Heart right ventricle (tissue), 16 donors: ENCODE results near the gene GALNT18. TPM values are rescaled to one million over a fixed set of nuclear protein-coding genes. Genes with fewer than 3 reads are reported as not detected.

Experiments
- ATAC-seq, 8 donors: fragments of 200-7000 bp; cut with Tn5 transposase; one replicate each; pipeline ENCODE4 v1.9.1; 2020; ENCODE audit warnings: mild to moderate bottlenecking in 8 of 8, moderate library complexity in 8 of 8, moderate number of reproducible peaks in 1 of 8
- DNase-seq, 2 donors: peaks; one replicate each; pipeline ENCODE4 v3.0.0-alpha.2; 2020
- H3K27ac ChIP-seq, 10 donors: fragments of 200-600 bp; sonication (generic) in 2 of 10; one replicate each; pipeline versions ENCODE4 v1.5.0 to v1.8.0; 2020 to 2022; ENCODE audit warnings: mild to moderate bottlenecking in 3 of 10
- H3K27me3 ChIP-seq, 7 donors: fragments of 200-600 bp; one replicate each; pipeline ENCODE4 v1.8.0; 2021 to 2022; ENCODE audit warnings: mild to moderate bottlenecking in 2 of 7
- H3K36me3 ChIP-seq, 9 donors: fragments of 200-600 bp; sonication (generic) in 1 of 9; one replicate each; pipeline versions ENCODE4 v1.5.0 to v1.8.0; 2020 to 2022; ENCODE audit warnings: mild to moderate bottlenecking in 2 of 9
- H3K4me1 ChIP-seq, 9 donors: fragments of 200-600 bp; sonication (generic) in 1 of 9; one replicate each; pipeline versions ENCODE4 v1.5.0 to v1.8.0; 2020 to 2022; ENCODE audit warnings: mild to moderate bottlenecking in 4 of 9
- H3K4me3 ChIP-seq, 10 donors: fragments of 200-600 bp; sonication (generic) in 2 of 10; one replicate each; pipeline versions ENCODE4 v1.5.0 to v1.8.0; 2020 to 2022; ENCODE audit warnings: mild to moderate bottlenecking in 7 of 10, moderate library complexity in 2 of 10
- H3K9me3 ChIP-seq, 11 donors: fragments of 200-600 bp in 10 of 11; sonication (generic) in 2 of 11; one replicate each; pipeline versions ENCODE4 v1.5.0 to v1.8.0; 2013 to 2022; ENCODE audit warnings: mild to moderate bottlenecking in 2 of 11, control low read depth in 1 of 11, moderate library complexity in 1 of 11
- WGBS, 2 donors: extraction: QIAGEN DNeasy Blood & Tissue Kit; methylation state at CpG; one replicate each; pipeline ENCODE4 v1.1.7; 2013; ENCODE audit warnings: inconsistent platforms in 1 of 2; 5-methylcytosine and 5-hydroxymethylcytosine counted together
- intact Hi-C, 10 donors: fragments of 100-400 bp; cut with DNase I; formaldehyde crosslinking; loops; one replicate each; pipeline versions ENCODE4 v1.11.1 to v1.14.2; 2022
- polyA plus RNA-seq, 2 donors: library from polyadenylated mRNA; stranded (reverse); fragments of 200-250 nt; gene quantifications; one replicate each; pipeline ENCODE4 v1.2.3, GENCODE V29; 2013
- total RNA-seq, 10 donors: library from RNA; stranded (reverse); fragmentation: NEBNext Ultra II Directional in 3 of 10; extraction: Animal tissue kit (Norgen Biotek cat#: 25700) in 3 of 10; gene quantifications; one replicate each; pipeline versions ENCODE4 v1.2.1 to v1.2.4, GENCODE V29; 2021 to 2023
- TF ChIP-seq, protein P1 (sequence below), 9 donors: fragments of 200-600 bp; sonication (generic) in 2 of 9; IDR thresholded peaks; one replicate each; pipeline versions ENCODE4 v1.5.0 to v1.8.0; 2021 to 2022; ENCODE audit warnings: antibody characterized with exemption in 9 of 9, mild to moderate bottlenecking in 5 of 9, moderate library complexity in 1 of 9
- donor health status: Arrhythmogenic right ventricular cardiomyopathy.
- donor health status: ischemic (EF 13 %, LVEDD 7.1; RV severe dilation, severe dysfunction).
- donor health status: healthy with polysubstance abuse.
- donor health status: DM: no; HTN: yes; CAD: no.
- donor health status: DM: no; HTN: no; CAD: no.
- donor health status: ischemic (EF 25% LVEDD 6.9; RV normal size, moderate dysfunction).
- donor health status: ischemic (EF 25% LVEDD 5.7; RV mildly dilated, moderate dysfunction).
- donor health status: healthy.
- donor health status: DM: yes; HTN: yes; CAD: no.
- donor health status: Ischemic cardiomyopathy.
- donor health status: ischemic (EF 35%, LVEDD 5.7; RV mildly dilated, moderate dysfunction).
- donor health status: nonischemic (EF 11% LVEDD 7.7; RV severe dilation, severe dysfunction).
- donor health status: DM: yes; HTN: yes; CAD: no.
- donor health status: PGD.
- donor health status: ischemic (EF 29% LVEDD 5.4; RV normal size, mild dysfunction).
- donor health status: nonischemic (EF 23%, LVEDD 6.1; RV moderate dilation, normal function).

The GALNT18 gene
- total and polyA plus RNA-seq, 12 donors, result 7.0 to 29.0 (median 15.6) TPM

GRCh38 chr11:11262171-11262920 is 359.5 kb downstream of the GALNT18 start:
- Histone ChIP-seq H3K27ac (no peak overlapping the region), H3K4me1 (peaks cover 0 to 15% (median 8%) of the 10 kb centered on the region in 9 donors), H3K9me3 (no peaks in the 10 kb centered on the region), H3K4me3 (no peak overlapping the region), H3K27me3 (no peaks in the 10 kb centered on the region), H3K36me3 (peaks cover 0 to 7% (median 0%) of the 10 kb centered on the region in 9 donors)
- 92 to 93% methylated on average over 5 of the region's 5 CpGs for WGBS, 2 donors
- ATAC-seq (no peak), DNase-seq (no peak)
- intact Hi-C loops, result loop anchor here in 4 of 10 donors (5.0 to 10.0 kb wide), 5 partner anchors 100 to 522 kb away; no protein-coding TSS in a partner anchor
- TF ChIP-seq, protein P1, sequence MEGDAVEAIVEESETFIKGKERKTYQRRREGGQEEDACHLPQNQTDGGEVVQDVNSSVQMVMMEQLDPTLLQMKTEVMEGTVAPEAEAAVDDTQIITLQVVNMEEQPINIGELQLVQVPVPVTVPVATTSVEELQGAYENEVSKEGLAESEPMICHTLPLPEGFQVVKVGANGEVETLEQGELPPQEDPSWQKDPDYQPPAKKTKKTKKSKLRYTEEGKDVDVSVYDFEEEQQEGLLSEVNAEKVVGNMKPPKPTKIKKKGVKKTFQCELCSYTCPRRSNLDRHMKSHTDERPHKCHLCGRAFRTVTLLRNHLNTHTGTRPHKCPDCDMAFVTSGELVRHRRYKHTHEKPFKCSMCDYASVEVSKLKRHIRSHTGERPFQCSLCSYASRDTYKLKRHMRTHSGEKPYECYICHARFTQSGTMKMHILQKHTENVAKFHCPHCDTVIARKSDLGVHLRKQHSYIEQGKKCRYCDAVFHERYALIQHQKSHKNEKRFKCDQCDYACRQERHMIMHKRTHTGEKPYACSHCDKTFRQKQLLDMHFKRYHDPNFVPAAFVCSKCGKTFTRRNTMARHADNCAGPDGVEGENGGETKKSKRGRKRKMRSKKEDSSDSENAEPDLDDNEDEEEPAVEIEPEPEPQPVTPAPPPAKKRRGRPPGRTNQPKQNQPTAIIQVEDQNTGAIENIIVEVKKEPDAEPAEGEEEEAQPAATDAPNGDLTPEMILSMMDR (IDR thresholded peaks at IDR 0.05), result no peak

- no peaks in the 10 kb centered on the region for H3K9me3 ChIP-seq
- DNase-seq (no peak), ATAC-seq (no peak)
- no peaks in the 10 kb centered on the region for H3K36me3 ChIP-seq
- intact Hi-C loops, result loop anchor here in 4 of 10 donors (5.0 to 10.0 kb wide), 5 partner anchors 99 to 523 kb away; no protein-coding TSS in a partner anchor
- H3K27me3 ChIP-seq, result no peaks in the 10 kb centered on the region
- WGBS, 2 donors, result 79 to 84% methylated on average over 5 of the region's 5 CpGs
- TF ChIP-seq, protein P1 (IDR thresholded peaks at IDR 0.05), result no peak
- H3K4me1 ChIP-seq, result peaks cover 0 to 15% (median 8%) of the 10 kb centered on the region in 9 donors
- no peak overlapping the region for H3K4me3 ChIP-seq
- H3K27ac ChIP-seq, result no peak overlapping the region
Measured at GRCh38 chr11:11261629-11262028, 360.2 kb downstream of the GALNT18 start.

DNA sequence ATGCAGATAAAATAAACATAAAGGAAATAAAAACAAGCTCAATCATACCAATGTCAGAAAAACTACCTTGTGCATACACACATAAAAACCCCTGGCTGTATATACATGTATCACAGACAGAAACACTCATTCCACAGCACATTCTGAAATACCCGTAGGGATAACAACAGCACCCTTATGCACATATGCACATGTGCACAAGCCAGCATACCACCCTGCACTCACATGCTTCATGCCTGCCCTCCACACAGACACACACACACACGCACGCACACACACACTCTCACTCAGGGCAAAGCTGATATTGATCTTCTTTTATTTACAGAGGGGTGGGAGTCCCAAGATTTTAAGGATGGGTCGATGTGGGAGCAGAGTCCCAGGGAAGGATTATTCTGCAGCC is 360.9 kb downstream of the GALNT18 start:
- H3K36me3 ChIP-seq, result no peaks in the 10 kb centered on the region
- H3K4me1 ChIP-seq, result peaks cover 0 to 15% (median 8%) of the 10 kb centered on the region in 9 donors
- H3K4me3 ChIP-seq, result no peak overlapping the region
- 88 to 92% methylated on average over 4 of the region's 4 CpGs for WGBS, 2 donors
- TF ChIP-seq, protein P1 (IDR thresholded peaks at IDR 0.05), result no peak
- H3K27ac ChIP-seq, result no peak overlapping the region
- ATAC-seq (no peak), DNase-seq (no peak)
- no peaks in the 10 kb centered on the region for H3K27me3 ChIP-seq
- intact Hi-C loops, result loop anchor here in 4 of 10 donors (5.0 to 10.0 kb wide), 5 partner anchors 99 to 524 kb away; no protein-coding TSS in a partner anchor
- no peaks in the 10 kb centered on the region for H3K9me3 ChIP-seq

DNA sequence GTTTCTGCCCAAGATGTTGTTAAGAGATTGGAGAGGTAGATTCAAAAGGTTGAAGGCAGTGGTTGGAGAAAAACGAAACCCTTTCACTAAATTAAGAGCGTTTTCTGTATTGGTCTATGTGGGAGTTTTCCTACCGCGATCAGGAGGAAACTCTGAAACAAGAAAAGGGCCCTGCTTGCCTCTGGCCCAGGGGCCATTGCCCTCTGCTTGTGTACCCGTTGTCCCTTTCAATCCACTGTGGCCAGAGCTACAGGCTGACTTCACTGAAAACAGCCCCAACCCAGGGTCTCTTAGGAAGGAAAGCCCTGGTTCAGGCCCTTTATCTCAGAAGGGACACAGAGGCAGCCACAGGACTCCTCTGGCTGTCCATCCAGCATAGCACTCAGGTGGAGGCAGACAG is 367.8 kb downstream of the GALNT18 start:
- no peak overlapping the region for H3K27ac ChIP-seq
- intact Hi-C loops, result no loop called here
- TF ChIP-seq, protein P1 (IDR thresholded peaks at IDR 0.05), result no peak
- no peak overlapping the region for H3K4me3 ChIP-seq
- no peak for ATAC-seq
- no peaks in the 10 kb centered on the region for H3K4me1 ChIP-seq
- H3K36me3 ChIP-seq, result no peaks in the 10 kb centered on the region
- no peaks in the 10 kb centered on the region for H3K9me3 ChIP-seq
- WGBS, 2 donors, result 76 to 79% methylated on average over 5 of the region's 5 CpGs
- DNase-seq, result no peak
- H3K27me3 ChIP-seq, result no peaks in the 10 kb centered on the region
